A549 (cell line): Measurements from ENCODE around the gene OSBPL3. TPM values are rescaled to one million over a fixed set of nuclear protein-coding genes. Genes with fewer than 3 reads are reported as not detected.

Source experiments
- ATAC-seq, 2 experiments: fragments of 200-7000 bp in 1 of 2; fragments of >200 bp in 1 of 2; cut with Nextera tagmentation in 1 of 2; cut with Tn5 transposase in 1 of 2; 3 replicates each; pipeline versions ENCODE4 v1.8.0 to v1.9.1; 2018 to 2020; ENCODE audit warnings: mild to moderate bottlenecking in 1 of 2, moderate library complexity in 1 of 2
- CTCF ChIA-PET: fragments of 300-600 bp; sonication (Branson Sonifier 250); formaldehyde crosslinking; extraction: SDS; loops from one replicate; lab custom pipeline; 2021; ENCODE audit warnings: antibody characterized with exemption, inconsistent platforms; lab: Yijun Ruan, JAX
- POLR2A ChIA-PET: fragments of 350-600 bp; formaldehyde crosslinking; extraction: SDS; loops from one replicate; lab custom pipeline; 2021; ENCODE audit warnings: antibody characterized with exemption, inconsistent platforms; lab: Yijun Ruan, JAX
- DNase-seq, 2 experiments: peaks; one replicate each; pipeline versions ENCODE4 v3.0.0 to v3.0.0-alpha.2; 2011 to 2016; ENCODE audit warnings: low read depth in 1 of 2, low spot score in 1 of 2
- FAIRE-seq: peaks from 2 replicates; lab custom pipeline; 2011; peaks lifted over from hg19 to GRCh38; lab: Jason Lieb, UNC
- H3K27ac ChIP-seq, 2 experiments: fragments of >200 bp; sonication (Bioruptor Twin); formaldehyde crosslinking; 3 replicates each; pipeline ENCODE4 v1.5.1; 2016 to 2017
- H3K4me1 ChIP-seq: fragments of >200 bp; sonication (Bioruptor Twin); formaldehyde crosslinking; 3 replicates; pipeline ENCODE4 v1.6.1; 2016
- H3K4me2 ChIP-seq: fragments of >200 bp; sonication (Bioruptor Twin); formaldehyde crosslinking; 3 replicates; pipeline ENCODE4 v1.6.1; 2016
- H3K4me3 ChIP-seq: fragments of >200 bp; sonication (Bioruptor Twin); formaldehyde crosslinking; 3 replicates; pipeline ENCODE4 v1.5.1; 2016
- H3K9me3 ChIP-seq: fragments of >200 bp; sonication (Bioruptor Twin); formaldehyde crosslinking; 3 replicates; pipeline ENCODE4 v1.6.1; 2016
- BHLHE40 ChIP-seq: IDR thresholded peaks from 2 replicates; pipeline ENCODE4 v1.6.1; 2012; ENCODE audit warnings: low read depth, low read length, inconsistent platforms
- CBX2 ChIP-seq: fragments of 200-600 bp; sonication (generic); IDR thresholded peaks from 2 replicates; pipeline ENCODE4 v1.6.1; 2016; ENCODE audit warnings: low read depth, mild to moderate bottlenecking, borderline replicate concordance
- CHD4 ChIP-seq: fragments of 200-600 bp; sonication (generic); IDR thresholded peaks from 2 replicates; pipeline ENCODE4 v1.6.1; 2016; ENCODE audit warnings: antibody characterized with exemption, mild to moderate bottlenecking, borderline replicate concordance
- EHF ChIP-seq: fragments of 250-450 bp; sonication (Bioruptor Pico); IDR thresholded peaks from 2 replicates; pipeline ENCODE4 v1.5.0; 2020; ENCODE audit warnings: mild to moderate bottlenecking
- EHMT2 ChIP-seq: fragments of 200-600 bp; sonication (generic); IDR thresholded peaks from 2 replicates; pipeline ENCODE4 v1.6.1; 2016; ENCODE audit warnings: antibody characterized with exemption, low read depth, mild to moderate bottlenecking, moderate library complexity
- EP300 ChIP-seq, 2 experiments: fragments of >200 bp; sonication (Bioruptor Twin); formaldehyde crosslinking; IDR thresholded peaks; 2 replicates in 1 of 2; 3 replicates in 1 of 2; pipeline ENCODE4 v1.6.1; 2016 to 2017
- FOSL2 ChIP-seq, 2 experiments: fragments of 450-650 bp in 1 of 2; fragments of >200 bp in 1 of 2; sonication (Bioruptor Twin) in 1 of 2; formaldehyde crosslinking; IDR thresholded peaks; 2 replicates each; pipeline versions ENCODE4 v1.5.0 to v1.6.1; 2016 to 2020; ENCODE audit warnings: mild to moderate bottlenecking in 1 of 2, moderate library complexity in 1 of 2
- GATA3 ChIP-seq: IDR thresholded peaks from 2 replicates; pipeline ENCODE4 v1.6.1; 2012; ENCODE audit warnings: borderline replicate concordance
- HES2 ChIP-seq: fragments of >200 bp; sonication (Bioruptor Twin); formaldehyde crosslinking; IDR thresholded peaks from 2 replicates; pipeline ENCODE4 v1.6.1; 2016
- HEYL ChIP-seq: fragments of 250-450 bp; sonication (Bioruptor Pico); IDR thresholded peaks from 2 replicates; pipeline ENCODE4 v1.8.0; 2021; ENCODE audit warnings: mild to moderate bottlenecking, moderate library complexity
- KDM1A ChIP-seq: fragments of 200-600 bp; sonication (generic); IDR thresholded peaks from 2 replicates; pipeline ENCODE4 v1.6.1; 2016; ENCODE audit warnings: low read depth, mild to moderate bottlenecking
- KDM5A ChIP-seq: fragments of 200-600 bp; sonication (generic); IDR thresholded peaks from 2 replicates; pipeline ENCODE4 v1.6.1; 2016; ENCODE audit warnings: antibody characterized with exemption, mild to moderate bottlenecking
- MAFK ChIP-seq: fragments of 450-650 bp; IDR thresholded peaks from 2 replicates; pipeline ENCODE4 v1.6.1; 2014; ENCODE audit not compliant: partially characterized antibody
- MAX ChIP-seq: IDR thresholded peaks from 2 replicates; pipeline ENCODE4 v1.6.1; 2012
- MAZ ChIP-seq: fragments of 150-350 bp; IDR thresholded peaks from 2 replicates; pipeline ENCODE4 v1.6.1; 2014; ENCODE audit warnings: antibody characterized with exemption, low read depth, low read length, borderline replicate concordance
- MYC ChIP-seq: IDR thresholded peaks from 2 replicates; pipeline ENCODE4 v1.6.1; 2012; ENCODE audit warnings: mild to moderate bottlenecking, inconsistent platforms, low read length, improper control_type of control experiment, borderline replicate concordance
- NR3C1 ChIP-seq: fragments of >200 bp; sonication (Bioruptor Twin); formaldehyde crosslinking; IDR thresholded peaks from 3 replicates; pipeline ENCODE4 v1.6.1; 2017
- PBX3 ChIP-seq: IDR thresholded peaks from 2 replicates; pipeline ENCODE4 v1.6.1; 2012
- RAD21 ChIP-seq, 2 experiments: fragments of >200 bp in 1 of 2; sonication (Bioruptor Twin) in 1 of 2; formaldehyde crosslinking in 1 of 2; IDR thresholded peaks in 1 of 2; conservative IDR thresholded peaks in 1 of 2; 2 replicates in 1 of 2; 3 replicates in 1 of 2; pipeline ENCODE4 v1.6.1; 2012 to 2018; ENCODE audit warnings: inconsistent platforms in 1 of 2
- RNF2 ChIP-seq: fragments of 200-600 bp; sonication (generic); IDR thresholded peaks from 2 replicates; pipeline ENCODE4 v1.6.1; 2016; ENCODE audit warnings: low read depth, mild to moderate bottlenecking, antibody characterized with exemption, moderate library complexity, borderline replicate concordance
- TFCP2L1 ChIP-seq: fragments of 250-450 bp; sonication (Bioruptor Pico); IDR thresholded peaks from 2 replicates; pipeline ENCODE4 v1.5.0; 2021; ENCODE audit warnings: mild to moderate bottlenecking
- TP53 ChIP-seq: fragments of 250-450 bp; sonication (Bioruptor Pico); IDR thresholded peaks from 2 replicates; pipeline ENCODE4 v1.5.0; 2021; ENCODE audit warnings: mild to moderate bottlenecking, moderate library complexity
- ZSCAN20 ChIP-seq: fragments of 250-450 bp; sonication (Bioruptor Pico); IDR thresholded peaks from 2 replicates; pipeline ENCODE4 v1.8.0; 2022; ENCODE audit warnings: mild to moderate bottlenecking, moderate library complexity
- WGBS: methylation state at CpG from one replicate; pipeline ENCODE4 v1.1.6; 2017; ENCODE audit errors: missing lambda C conversion rate; 5-methylcytosine and 5-hydroxymethylcytosine counted together
- polyA plus RNA-seq, 4 experiments: library from polyadenylated mRNA; depleted of rRNA in 3 of 4; stranded (reverse); fragments of >200 nt; fragmentation: RNase III in 1 of 4; extraction: RNeasy Plus Mini Kit Qiagen cat#74134 plus additional on column Dnase treatment in 1 of 4; gene quantifications; 2 replicates in 3 of 4; 3 replicates in 1 of 4; pipeline ENCODE4 v1.2.3, GENCODE V29; 2011 to 2017

Gene OSBPL3
- polyA plus RNA-seq, 2 of the 4 experiments (the other 2 are of a cell fraction) = 10.9 to 17.4 TPM

DNA sequence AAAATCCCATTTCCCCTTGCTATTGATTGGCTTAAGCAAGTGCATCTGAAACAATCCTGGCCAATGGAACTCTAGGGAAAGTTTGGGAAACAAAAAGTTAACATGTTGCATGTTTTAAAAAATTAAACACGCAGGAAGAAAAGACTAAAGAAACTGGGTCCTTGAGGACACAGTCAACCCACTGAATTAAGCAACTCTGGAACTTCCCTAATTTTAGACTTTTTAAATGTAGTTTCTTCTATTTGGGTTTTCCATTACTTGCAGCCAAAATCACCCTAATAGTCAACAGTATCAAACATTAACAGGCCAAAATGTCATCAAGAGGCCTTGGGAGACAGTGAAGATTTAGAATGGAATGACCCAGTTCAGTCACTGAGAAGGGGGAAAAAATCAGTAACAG lies 40.6 kb downstream of the OSBPL3 start:
- Histone ChIP-seq H3K4me1 (no peaks in the 10 kb centered on the region), H3K4me3 (no peak overlapping the region), H3K27ac (no peak overlapping the region), H3K9me3 (no peaks in the 10 kb centered on the region), H3K4me2 (no peak overlapping the region)
- ChIA-PET POLR2A (no interaction called here), CTCF (interaction anchor here (1.2 to 1.9 kb wide), 2 partner anchors 9 to 39 kb away, joined by 3 to 5 read pairs; no protein-coding TSS in a partner anchor)
- DNase-seq (no peak), FAIRE-seq (no peak), ATAC-seq (no peak)
- TF ChIP-seq MAFK = no peak
- no peak for TF ChIP-seq NR3C1
- TF ChIP-seq TFCP2L1 (CRISPR knock-in tag) = no peak
- no peak for TF ChIP-seq MYC
- TF ChIP-seq KDM5A = no peak
- no peak for TF ChIP-seq CBX2
- no peak for TF ChIP-seq ZSCAN20 (CRISPR knock-in tag)
- no peak for TF ChIP-seq MAX
- TF ChIP-seq BHLHE40 = no peak
- no peak for TF ChIP-seq EHMT2
- WGBS = 95% methylated on average over 1 of the region's 1 CpG

- H3K9me3 ChIP-seq = no peaks in the 10 kb centered on the region
- DNase-seq (no peak), FAIRE-seq (no peak)
- WGBS = 91% methylated on average over 3 of the region's 3 CpGs
- POLR2A ChIA-PET = no interaction called here
- no peak for TF ChIP-seq RNF2
- TF ChIP-seq TP53 = no peak
- no peak for TF ChIP-seq PBX3
- no peak for TF ChIP-seq CHD4
- TF ChIP-seq MAFK = no peak
- no peak for TF ChIP-seq HEYL (CRISPR knock-in tag)
- no peak for TF ChIP-seq FOSL2 (IDR thresholded peaks at IDR 0.05)
- no peak for TF ChIP-seq FOSL2 (CRISPR knock-in tag; IDR thresholded peaks at IDR 0.05)
- TF ChIP-seq RAD21 (conservative IDR thresholded peaks at IDR 0.05 in 1 of 2, IDR thresholded peaks at IDR 0.05 in 1 of 2) = no peak
- TF ChIP-seq MAZ = no peak
- no peak for TF ChIP-seq ZSCAN20 (CRISPR knock-in tag)
- TF ChIP-seq GATA3 = no peak
- TF ChIP-seq, all 56 proteins: peak for 0
- ATAC-seq = no peak
- Histone ChIP-seq H3K27ac (no peak overlapping the region), H3K4me1 (no peaks in the 10 kb centered on the region), H3K4me3 (no peak overlapping the region), H3K4me2 (no peak overlapping the region)
- CTCF ChIA-PET = no interaction called here
These were observed 43.7 kb downstream of the OSBPL3 start for GRCh38 chr7:24936121-24936824.

GRCh38 chr7:24933298-24933697 lies 46.7 kb downstream of the OSBPL3 start:
- H3K4me3 ChIP-seq = no peak overlapping the region
- WGBS = 83% methylated on average over 2 of the region's 2 CpGs
- CTCF ChIA-PET = interaction anchor here (1.0 to 1.6 kb wide), 2 partner anchors 8 to 10 kb away, joined by 3 read pairs; no protein-coding TSS in a partner anchor
- no peak for FAIRE-seq
- ATAC-seq = no peak
- no peak overlapping the region for H3K27ac ChIP-seq
- H3K4me2 ChIP-seq = no peak overlapping the region
- POLR2A ChIA-PET = no interaction called here
- TF ChIP-seq KDM1A = no peak
- no peak for TF ChIP-seq RAD21 (conservative IDR thresholded peaks at IDR 0.05 in 1 of 2, IDR thresholded peaks at IDR 0.05 in 1 of 2)
- no peak for TF ChIP-seq MAFK
- TF ChIP-seq EP300 (IDR thresholded peaks at IDR 0.05) = no peak
- TF ChIP-seq EHF = no peak
- TF ChIP-seq HES2 = no peak
- TF ChIP-seq TP53 = no peak
- no peaks in the 10 kb centered on the region for H3K4me1 ChIP-seq
- H3K9me3 ChIP-seq = no peaks in the 10 kb centered on the region
- no peak for DNase-seq
